HG02885 (cell line): ENCODE data around the gene SSTR3.
"Not testable (repeated sequence)": the region's sequence is repeated elsewhere in the genome, so short reads cannot be mapped to it uniquely, and the experiment has no call there.

ENCODE experiments used
- ATAC-seq: cut with Tn5 transposase; IDR thresholded peaks from one replicate; pipeline ENCODE4 v1.9.1; 2021; ENCODE audit warnings: mild to moderate bottlenecking; ENCODE audit not compliant: unreplicated experiment, poor library complexity

Gene SSTR3

GRCh38 chr22:37213218-37213855, 1.1 kb upstream of the SSTR3 start:
- no peak for ATAC-seq

GRCh38 chr22:37211866-37212173, 457 bp downstream of the SSTR3 start:
- no peak for ATAC-seq

DNA sequence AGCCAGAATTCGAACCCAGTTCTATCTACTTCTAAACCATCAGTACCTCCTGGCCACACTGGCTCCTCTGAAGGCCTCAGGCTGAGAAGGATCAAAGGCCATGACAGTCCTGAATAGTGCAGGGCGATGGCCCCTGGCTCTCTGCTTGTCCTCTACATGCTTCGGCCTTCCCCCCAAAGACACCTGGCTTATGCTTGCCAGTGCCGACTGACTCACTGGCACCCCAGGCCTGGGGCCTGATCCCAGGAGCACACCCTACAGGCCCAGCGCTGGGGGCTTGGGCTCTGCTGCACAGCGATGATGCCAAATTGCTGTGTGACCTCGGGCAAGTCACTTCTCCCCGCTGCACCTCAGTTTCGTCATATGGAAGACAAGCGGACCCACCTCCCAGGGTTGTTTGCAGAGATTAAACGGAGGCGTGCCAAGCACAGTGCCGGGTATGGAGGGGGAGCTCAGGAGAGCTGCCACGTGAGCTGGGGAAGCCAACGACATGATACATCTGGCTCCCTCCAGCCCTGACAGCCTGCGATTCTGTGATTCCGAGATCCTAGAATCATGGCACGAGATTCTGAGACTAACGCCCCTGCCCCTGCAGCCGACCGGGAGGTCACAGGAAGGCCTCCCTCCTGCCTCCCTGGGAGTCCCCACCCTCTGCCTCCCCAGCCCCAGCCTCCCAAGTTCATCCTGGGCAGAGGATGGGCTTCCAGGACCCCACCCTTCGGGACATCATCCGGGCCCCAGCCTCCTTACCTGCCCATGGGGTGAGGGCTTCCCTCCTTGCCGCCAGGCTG, 1.0 kb downstream of the SSTR3 start:
- no peak for ATAC-seq

GRCh38 chr22:37210041-37210803, 2.1 kb downstream of the SSTR3 start:
- ATAC-seq = no peak

DNA sequence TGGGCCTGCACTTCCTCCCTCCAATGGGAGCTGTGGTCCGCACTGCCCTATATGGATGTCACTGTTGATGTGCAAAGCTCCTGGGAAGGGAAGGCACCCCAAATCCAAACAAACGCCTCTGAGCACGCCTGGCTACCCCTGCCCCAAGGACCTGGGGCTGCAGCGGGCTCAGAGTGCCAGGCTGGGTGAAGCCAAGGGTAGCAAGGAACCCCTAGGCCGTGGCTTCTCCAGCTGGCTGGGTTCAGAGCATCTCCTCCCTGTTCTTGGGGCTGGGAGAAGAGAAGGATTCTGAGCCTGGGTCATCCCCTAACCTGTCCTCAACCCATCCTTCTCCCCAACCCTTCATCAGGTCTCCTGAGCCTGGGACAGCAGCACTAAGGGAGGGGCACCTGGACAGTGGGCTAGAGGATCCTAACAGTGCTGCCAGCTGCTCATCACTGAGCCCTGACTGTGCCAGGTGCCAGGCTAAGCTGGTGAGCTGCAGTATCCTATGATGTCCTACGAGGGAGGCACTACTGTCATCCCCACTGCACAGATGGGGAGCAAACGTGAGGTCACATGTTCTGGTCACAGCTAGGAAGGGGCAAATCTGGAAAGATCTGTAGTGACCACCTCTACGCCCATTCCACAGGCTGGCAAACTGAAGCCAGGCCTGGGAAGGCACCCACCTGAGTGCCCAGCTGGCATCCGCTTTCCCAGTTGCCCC, 3.0 kb downstream of the SSTR3 start:
- no peak for ATAC-seq

- no peak for ATAC-seq
Measured at GRCh38 chr22:37208401-37209139, 3.7 kb downstream of the SSTR3 start.

- no peak for ATAC-seq
Measured at GRCh38 chr22:37207981-37208380, 4.3 kb downstream of the SSTR3 start.

DNA sequence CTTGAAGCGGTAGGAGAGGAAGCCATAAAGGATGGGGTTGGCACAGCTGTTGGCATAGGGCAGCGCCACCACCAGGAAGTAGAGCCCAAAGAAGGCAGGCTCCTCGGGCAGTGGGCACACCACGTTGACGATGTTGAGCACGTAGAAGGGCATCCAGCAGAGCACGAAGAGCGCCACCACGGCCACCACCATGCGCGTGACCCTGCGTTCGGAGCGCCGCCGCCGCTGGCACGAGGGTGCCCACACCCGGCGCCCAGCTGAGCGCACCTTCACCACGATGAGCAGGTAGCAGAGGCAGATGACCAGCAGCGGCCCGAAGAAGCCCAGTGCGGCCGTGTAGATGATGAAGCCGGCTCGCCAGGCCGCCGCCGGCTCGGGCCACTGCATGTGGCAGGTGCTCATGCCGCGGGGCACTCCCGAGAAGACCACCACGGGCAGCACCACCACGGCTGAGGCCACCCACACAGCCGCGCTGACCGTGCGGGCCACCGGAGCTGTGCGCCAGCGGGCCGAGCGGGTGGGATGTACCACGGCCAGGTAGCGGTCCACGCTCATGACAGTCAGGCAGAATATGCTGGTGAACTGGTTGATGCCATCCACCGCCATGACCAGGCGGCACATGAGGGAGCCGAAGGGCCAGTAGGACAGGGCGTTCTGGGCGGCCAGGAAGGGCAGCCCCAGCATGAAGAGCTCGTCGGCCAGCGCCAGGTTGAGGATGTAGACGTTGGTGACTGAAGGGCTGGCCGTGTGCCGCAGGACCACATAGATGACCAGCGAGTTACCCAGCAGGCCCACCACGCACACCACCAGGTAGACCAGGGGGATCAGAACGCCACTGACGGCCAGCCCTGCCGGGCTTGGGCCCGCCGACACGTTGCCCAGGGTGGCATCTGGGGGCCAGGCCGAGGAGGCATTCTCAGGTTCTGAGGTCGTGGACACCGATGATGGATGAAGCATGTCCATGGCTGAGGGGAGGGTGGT, 5.1 kb downstream of the SSTR3 start:
- no peak for ATAC-seq

DNA sequence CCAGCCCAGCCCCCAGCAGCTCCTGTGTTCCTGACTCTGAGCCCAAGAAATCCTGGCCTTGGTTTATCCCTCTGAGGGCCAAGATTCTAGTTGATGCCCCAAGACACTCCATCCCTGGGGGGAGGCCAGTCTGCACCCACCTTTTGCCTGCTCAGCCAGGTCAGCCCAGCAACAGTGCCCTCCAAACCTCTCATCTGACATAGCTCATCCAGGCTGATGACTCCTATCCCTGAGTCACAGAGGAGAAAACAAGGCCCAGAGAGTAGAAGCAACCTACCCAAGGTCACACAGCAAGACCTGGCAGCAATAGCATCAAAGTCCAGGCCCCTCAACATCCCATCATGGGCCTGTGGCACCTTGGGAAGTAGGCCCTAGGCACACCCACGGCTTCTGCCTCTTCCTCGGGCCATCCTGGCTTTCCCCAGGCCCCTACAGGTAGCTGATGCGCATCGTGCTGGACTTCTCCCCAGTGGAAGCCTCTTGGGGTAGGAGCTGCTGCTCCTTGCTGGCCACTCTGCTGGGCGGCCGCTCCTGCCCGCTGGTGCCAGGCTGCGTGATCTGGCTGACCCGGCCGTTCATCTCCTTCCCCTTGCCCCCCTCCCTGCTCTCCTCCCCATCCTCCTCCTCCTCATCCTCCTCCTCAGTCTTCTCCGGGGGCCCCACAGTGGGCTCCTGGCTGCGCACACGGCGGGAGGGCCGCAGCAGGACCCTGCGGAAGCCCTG, 6.0 kb downstream of the SSTR3 start:
- ATAC-seq = no peak

DNA sequence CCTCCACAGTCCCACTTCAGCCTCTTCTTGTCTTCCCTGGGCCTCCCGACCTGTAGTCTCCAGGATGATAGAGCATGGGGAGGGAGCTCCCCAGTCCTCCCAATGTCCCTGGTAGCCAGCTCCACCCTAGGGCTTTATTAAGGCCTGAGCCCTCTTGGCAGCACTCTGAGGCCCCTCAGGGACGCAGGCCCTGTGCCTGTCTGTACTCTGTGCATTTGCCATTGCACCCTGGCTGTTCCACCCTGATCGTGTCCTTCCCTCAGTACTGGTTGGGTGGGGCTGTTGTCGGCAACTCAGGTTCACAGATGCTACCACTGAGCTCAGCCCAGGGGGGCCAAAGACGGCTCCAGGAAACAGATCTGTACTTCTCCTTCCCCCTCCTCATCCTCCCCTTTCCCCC, 7.2 kb downstream of the SSTR3 start:
- ATAC-seq = no peak

DNA sequence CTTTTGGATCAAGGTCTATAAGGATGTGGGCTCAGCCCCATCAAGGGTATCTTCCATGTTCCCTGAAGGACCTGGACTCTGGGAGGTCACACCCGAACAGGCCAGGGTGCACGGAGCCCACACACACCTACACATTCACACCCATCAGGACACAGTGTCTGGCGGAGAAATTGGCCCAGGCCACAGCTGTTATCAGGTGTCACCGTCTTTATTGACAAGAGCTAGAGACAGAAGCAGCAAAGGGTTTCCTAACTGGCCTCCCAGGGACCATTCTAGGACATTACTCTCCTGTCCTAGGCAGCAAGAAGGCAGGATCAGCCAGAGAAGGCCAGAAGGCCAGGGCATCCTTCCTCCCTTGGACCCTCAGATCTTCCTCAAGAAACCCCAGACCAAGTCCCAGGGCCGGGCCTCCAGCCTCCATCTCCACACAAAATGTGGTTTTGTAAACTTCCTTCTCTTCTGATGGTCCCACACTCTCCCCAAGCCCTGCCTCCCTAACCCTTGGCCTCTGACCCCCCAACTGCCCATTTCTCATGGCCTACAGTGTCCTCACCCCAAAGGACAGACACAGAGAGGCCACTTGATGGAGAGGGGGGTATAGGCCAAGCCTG, 8.1 kb downstream of the SSTR3 start:
- no peak for ATAC-seq

DNA sequence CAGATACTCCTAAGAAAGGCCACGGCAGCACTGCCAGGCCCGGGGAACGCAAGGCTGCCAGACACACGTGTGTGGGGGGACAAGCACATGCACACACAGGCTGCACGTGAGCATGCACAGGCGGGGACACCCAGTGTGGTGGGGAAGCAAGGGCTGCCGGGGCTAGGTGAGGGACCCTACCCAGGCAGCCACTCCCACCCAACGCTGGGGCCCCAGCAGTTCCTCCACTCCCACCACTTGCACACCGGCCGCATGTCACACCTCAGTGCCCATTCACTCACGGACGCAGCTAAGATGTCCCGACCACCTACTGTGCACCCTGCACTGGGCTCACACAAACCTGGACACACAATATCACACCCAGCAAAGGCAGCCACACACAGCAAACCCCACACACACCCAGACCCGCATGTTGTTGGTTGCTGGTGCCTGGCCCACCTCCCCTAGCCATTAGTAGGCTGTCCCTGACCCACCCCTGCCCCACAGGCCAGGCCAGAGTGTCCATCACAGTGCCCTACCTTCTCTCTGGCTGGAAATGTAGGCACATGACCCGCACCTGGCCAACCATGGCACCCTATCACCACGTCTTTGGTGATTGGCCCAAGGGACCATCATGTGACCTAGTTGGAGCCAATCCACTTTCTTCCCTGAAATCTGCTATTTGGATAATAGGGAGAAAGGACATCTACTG, 8.8 kb downstream of the SSTR3 start:
- no peak for ATAC-seq

- no peak for ATAC-seq
Measured at GRCh38 chr22:37202716-37203115, 9.6 kb downstream of the SSTR3 start.

DNA sequence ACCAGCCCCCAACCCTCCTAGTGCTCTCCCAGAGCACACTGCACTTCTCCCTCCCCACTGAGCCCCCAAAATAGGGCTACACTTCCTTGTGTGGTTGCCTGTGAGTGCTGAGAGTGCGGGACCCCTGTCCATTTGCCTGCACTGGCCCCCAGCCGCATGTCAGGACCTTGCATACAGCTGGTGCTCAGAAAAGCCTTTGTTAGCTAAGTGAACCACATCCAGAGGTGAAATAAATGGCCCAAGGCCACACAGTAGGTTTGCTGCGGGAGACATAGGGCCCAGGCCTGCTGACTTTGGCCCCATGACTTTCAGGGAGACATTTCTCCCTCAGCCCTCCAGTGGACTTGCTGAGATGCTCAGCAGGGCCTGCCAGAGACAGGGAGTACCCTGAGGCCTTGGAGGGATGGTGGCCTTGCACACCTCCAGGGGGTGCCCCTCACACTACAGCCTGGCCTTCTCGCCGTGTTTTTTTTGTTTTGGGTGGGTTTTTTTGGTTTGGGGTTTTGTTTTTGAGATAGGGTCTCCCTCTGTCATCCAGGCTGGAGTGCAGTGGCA, 10.2 kb downstream of the SSTR3 start:
- no peak for ATAC-seq

GRCh38 chr22:37201443-37201820, 10.8 kb downstream of the SSTR3 start:
- ATAC-seq = not testable (repeated sequence)

- peak; percentile 1 for ATAC-seq
Measured at GRCh38 chr22:37199760-37200108, 12.5 kb downstream of the SSTR3 start.

GRCh38 chr22:37199103-37199759, 13.0 kb downstream of the SSTR3 start:
- ATAC-seq = peak; percentile 93
